GM19452 (cell line): ENCODE results near the gene FCRL6.

Experiments used
- ATAC-seq: cut with Tn5 transposase; IDR thresholded peaks from one replicate; pipeline ENCODE4 v1.9.1; 2021; ENCODE audit not compliant: unreplicated experiment

The FCRL6 gene

DNA sequence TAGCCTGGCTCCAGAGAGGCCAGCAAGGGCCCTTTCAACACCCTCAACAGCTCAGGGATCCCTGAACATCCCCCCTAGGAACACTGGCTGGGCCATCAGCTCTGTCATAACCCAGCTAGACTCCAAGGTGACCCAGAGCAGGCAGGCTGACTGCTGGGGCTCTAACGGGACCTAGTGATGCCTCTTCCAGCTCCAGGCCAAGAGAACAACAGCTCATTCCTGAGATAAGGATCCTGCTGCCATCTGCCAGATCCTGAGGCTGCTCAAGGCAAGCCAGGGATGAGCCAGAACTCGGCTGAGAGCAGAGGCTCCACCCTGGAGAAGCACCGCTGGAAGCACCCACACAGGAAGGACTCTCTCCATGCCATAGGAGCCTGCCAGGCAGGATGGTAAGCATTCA, 58.3 kb downstream of the FCRL6 start:
- ATAC-seq, result no peak

DNA sequence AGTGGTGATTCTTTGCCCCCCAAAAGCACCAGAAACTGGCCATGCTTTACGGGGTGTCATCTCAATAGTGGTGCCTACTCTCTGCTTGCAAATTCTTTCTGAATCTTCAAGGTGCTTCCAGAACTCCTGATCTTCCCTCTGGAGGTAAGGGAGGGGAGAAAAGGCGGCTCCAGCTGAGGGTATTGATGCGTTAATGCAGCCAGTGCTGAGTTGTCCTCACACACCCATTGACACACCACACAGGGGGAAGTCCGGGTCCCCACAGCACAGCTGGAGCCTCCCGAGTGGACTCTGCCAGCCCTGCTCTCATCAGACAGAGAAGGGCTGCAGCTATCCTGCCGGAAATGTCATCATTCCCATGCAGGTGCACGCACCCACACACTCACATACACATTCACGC, 59.1 kb downstream of the FCRL6 start:
- no peak for ATAC-seq

DNA sequence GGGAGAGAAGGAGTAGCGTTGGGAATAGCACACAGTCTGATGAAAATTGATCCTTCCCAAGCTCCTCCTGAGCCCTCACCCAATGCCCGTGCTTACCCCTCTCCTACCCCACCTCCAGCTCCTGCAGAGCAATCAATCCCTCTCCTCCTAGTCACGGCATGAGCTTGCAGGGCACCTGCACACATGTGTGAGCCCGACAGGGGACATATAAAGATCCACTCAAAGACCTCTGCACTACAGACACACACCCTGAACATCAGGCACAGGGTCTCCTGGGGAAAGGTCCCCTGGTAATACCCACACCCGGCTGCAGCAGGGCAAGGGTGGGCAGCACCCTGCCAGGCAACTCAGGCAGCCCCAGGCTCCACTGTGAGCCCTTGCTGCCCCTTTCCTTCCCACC, 59.9 kb downstream of the FCRL6 start:
- ATAC-seq, result no peak

DNA sequence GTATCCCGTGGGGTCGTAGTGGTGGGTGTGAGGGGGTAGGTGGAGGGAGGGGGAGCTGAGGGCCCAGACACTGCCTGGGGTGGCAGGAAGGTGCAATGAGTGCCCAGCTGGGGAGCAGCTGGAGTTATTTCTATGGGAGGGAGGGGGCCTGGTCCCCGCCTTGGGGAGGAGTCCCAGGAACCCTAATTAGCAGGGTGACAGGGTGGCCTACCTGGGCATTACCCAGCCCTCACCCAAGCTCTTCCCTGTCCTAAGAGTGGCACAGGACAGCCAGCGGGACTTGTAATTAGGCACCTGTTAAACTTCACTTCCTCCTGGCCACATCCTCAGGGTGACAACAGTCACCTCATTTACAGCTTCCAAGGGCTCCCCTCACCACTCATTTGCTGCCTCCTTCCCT, 60.4 kb downstream of the FCRL6 start, which contains the start of gene VSIG8:
TSS of gene VSIG8 (minus strand) at position 101 of the 400 bp plus-strand sequence. CDS start 136 bp downstream, outside the sequence.
- ATAC-seq, result no peak

DNA sequence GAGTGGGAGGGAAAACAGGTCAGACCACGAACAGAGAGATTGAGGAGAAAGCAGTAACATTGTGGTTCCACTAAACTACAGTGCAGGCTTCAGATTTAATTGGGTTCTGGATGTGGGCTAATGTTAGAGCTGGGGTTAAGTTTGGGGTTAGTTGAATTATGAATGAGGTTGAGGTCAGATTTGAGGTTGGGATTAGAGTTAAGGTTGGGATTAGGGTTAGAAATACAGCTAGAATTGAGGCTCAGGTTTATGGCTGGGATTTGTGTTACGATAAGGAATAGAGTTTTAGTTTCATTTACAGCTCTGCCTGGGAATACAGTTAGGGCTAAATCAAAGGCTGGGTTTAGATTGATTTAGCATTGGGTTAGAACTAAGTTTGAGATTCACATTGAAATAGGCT, 62.1 kb downstream of the FCRL6 start:
- ATAC-seq, result no peak
